Medulla oblongata (tissue), 1 donor: Measurements from ENCODE around the gene DHX58.

ENCODE experiments used
- DNase-seq: peaks from one replicate; pipeline ENCODE4 v3.0.0-alpha.2; 2015; ENCODE audit errors: extremely low spot score

Gene DHX58

DNA sequence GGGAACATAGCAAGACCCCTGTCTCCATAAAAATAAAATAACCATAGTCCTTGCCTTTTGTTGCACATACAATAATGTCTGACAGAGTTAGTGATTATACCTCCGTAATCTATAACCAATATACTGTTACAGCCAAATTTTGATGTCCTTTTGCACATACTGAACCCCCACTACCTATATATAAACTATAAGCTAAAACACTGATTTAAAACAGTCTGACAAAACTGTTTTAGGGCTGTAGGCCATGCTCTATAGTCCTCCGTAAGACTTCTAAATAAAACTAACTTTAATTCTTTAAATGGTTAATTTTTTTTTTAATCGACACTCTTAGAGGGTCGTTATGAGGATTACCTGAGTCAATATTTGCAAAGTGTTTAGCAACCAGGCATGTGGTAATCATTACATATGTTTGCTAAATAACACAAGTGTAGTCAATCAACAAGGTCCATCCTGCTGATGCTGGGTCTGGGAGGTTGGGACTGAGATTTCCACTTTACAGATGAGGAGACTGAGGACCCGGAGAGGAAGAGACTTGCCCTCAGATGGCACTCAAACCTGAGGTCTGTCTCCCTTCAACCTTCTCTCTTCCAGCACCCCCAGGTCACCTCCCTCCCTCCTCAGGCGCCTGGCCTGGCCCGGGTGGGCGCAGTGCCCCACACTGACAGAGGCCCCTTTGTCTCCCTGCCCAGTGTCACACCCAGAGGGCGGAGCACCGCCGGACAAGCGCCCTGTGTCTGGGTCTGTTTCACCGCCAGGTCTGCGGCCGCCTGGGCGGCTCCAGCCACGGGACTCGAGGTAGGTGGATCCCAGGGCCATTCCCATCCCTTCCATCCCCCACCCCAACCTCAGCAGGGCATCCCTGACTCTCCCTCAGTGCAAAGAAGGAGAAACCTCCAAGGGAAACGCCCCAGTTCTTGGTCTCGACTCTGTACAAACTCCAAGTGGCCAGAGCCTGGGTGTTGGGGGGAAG, 24.5 kb downstream of the DHX58 start:
- peak; percentile 56 for DNase-seq

DNA sequence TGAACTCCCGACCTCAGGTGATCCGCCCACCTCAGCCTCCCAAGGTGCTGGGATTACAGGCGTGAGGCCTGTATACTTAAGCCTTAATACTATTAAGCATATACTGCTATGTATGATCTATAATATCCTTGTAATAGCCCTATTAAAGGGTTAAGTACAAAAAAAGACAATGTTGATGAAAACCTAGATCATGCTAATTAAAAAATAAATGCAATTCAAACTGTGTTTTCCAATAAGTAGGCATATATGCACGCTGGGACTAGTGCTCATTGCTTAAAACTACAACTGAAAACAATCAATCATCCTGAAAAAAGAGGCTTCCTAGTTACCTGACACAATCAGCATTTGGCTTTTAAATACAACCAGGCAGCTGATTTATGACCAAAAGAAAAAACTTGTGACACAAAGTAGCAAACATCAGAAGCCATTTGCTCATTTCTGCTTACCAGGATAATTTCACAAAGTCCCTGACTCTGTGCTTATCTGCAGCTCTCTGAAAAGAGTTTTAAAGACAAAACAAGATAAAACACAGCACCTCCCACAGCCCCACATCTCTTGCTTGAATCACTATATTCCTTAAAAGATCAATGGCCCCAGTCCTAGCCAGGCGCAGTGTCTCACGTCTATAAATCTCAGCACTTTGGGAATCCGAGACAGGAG, 25.3 kb downstream of the DHX58 start:
- DNase-seq = no peak

DNA sequence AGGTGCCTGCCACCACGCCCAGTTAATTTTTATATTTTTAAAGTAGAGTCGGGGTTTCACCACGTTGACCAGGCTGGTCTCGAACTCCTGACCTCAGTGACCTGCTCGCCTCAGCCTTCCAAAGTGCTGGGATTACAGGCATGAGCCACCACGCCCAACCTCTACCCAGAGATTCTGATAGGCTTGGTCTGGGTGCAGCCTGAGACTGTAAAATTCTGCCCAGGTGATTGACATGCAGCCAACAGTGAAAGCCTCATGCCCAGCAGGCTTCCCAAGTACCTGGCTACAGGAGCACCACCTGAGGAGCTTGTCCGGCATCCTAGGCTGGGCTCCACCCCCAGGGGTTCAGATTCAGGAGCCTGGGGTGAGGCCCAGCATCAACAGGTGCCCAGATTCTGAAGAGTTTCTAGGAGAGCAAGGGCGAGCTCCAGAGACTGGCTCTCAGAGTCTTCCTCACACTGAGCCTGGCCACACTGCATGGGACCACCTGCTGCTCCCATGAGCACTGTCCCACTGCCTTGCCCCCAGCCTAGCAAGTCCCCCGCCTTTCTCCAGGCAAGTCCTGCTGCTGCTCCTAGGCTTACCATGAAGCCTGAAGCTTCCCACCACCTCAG, 30.9 kb downstream of the DHX58 start:
- DNase-seq = no peak

DNA sequence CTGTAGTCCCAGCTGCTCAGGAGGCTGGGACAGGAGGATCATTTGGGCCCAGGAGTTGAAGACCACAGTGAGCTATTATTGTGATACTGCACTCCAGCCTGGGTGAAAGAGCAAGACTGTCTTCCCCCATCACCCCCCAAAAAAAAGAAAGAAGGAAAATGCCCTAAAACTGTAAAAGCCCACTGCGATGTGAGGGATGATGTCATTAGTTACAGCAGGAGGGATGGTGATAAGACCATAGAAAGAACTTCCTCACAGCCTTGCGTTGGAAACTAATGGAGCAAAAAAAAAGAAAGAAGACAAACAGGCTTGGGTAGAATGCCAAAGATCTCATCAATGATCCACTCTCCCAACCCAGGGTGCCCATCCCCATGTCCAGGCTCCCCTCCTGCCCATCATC, 33.0 kb downstream of the DHX58 start:
- DNase-seq = no peak

DNA sequence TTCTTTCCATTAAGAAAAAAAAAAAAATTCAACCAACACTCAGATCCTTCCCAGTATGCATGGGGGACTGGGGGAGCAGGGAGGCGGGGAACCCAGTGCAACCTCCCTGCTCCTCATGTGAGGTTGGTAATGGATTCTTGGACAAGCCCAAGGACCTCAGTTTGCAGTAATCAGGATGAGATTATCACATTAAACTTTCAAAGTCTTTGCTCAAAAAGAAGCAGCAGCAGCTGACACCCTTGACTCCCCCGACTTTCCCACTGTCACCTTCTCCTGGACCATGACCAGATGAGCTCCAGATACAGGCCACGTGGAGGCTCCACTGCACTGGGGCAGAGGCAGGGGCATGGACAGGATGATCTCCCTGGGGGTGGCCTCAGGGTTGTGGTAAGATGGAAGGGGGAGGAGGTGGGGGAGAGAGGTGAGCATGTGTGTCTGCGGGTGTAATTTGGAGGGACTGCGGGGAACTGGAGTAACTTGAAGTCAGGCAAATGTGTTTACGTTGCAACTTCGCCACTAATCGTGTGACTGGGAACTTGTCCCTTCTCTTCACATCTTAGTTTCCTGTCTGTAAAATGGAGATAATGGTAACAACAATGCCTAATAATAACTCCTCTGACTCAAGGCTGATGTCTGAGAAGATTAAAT, 34.0 kb downstream of the DHX58 start:
- no peak for DNase-seq

DNA sequence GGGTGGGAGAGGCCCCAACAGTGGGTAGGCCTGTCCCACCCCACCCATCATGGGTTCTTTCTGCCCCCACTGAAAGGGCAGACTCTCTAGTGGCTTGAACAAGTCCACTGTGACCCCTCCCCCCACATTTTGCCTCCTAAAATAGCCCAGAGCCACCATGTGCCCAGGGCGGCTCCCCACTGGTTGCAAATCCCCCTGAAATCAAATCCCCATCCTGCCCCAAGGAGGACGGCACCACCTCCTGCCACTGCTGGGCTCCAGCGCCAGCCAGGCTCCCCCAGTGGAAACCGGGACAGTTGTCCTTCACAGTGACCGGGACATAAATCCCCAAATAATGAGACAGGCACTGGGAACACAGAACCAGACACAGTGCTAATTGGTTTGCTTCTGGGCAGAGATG, 34.8 kb downstream of the DHX58 start:
- no peak for DNase-seq

DNA sequence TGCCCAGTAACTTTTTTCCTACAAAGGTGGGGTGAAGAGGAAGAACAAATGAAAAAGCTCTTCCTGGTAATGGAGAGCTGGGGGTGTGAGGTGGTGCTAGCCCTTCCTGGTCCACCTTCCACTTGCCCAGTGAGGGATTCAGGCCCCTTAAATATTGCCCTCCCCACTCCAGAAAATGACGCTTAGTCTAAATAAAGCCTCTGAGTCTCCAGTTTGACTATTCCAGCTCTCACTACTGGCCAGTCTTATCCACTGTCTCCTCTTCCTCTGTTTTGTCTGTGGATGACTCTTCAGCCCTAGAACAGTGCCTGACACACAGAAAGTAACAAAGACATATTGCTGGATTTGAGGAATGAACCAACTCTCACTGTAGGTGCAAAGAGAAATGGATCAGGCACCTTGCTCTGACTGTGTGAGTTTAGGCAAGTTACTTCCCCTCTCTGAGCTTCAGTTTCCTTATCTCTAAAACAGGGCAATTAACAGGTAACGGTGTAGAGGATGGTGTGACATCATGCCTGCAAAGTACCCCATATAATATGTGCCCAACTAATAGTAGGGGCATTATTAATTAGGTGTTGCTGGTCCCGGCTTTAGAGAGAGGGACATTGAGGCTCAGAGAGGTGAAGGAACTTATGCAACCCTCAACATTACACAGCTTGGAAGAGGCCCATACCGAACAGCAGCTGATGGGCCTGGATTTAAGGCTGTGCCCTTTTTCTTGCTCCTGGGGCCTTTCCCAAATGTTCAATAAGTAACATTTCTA, 35.5 kb downstream of the DHX58 start:
- no peak for DNase-seq

DNA sequence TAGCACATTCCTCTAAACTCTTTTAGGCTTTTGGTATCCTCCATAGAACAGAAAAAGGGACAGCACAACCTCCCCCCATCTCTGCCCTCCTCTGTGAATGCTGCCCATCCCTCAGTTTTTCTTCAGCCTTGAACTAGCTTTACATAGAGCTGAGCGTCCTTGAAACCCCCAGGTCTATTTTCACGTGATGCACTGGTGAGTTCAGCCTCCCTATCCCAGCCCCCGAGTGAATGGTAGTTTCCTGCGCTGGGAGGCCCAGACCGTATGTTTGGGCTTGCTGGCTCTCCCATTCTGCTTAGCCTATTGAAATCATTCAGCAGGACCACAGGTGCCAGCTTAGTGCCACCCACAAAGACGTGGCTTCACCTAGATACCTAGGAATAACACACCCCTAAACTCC, 36.7 kb downstream of the DHX58 start:
- DNase-seq = no peak

DNA sequence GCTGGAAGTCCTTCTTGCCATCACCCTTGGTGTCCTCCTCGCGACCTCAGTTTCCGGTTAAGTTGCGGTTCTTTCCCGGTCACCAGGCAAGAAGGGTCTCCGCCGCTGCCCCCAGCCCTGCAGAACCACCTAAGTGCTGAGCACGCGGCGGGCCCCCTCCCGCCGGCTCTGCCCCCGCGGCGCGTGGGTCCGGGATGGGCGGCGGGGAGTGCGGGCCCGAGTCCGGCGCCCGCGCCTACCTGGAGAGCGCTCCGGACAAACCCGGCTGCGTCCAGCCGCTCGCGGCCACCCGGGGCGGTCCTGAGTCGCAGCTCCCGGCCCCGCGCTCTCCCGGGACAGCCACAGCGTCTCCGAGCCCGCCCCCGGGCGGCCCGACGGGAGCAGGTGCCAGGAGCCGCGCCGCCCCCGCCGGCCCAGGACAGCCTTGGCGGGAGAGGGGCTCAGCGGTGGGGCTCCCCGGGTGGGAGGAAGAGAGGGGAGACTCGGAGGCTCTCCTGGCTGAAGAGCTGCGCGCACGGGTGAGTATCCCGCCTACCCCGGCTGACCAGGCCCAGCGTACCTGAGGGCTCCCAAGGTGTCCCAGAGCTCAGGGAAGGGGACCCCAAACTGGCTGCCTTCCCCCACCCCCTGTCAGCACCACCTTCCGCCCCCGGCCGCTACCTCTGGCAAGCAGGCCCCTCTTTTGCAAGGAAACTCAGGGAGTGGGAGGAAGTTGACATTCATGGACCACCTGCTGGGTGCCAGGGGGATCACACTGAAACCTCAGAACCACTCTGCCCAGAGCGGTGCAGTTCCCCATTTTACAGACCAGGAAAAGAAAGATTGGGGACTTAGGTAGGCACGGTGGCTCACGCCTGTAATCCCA, 40.0 kb downstream of the DHX58 start:
- DNase-seq = no peak

DNA sequence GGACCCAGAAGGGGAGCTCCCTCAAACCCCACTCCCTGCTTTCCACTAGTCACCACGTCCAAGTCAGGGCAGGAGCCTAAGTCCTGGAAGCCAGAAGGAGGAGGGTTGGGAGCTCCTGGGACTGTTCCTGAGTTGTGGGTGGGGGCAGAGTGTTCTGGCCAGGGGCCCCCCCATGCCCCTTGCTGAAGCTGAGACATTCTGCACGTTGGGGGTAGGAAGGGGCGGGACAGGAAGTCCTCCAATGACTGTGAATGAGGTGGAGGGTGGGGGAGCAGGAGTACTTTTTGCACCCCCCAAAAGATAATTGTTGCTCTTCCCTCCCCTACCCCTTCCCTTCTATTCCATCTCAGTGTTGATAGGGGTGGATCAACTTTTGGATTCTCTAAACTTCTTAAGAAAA, 40.7 kb downstream of the DHX58 start:
- DNase-seq = no peak

DNA sequence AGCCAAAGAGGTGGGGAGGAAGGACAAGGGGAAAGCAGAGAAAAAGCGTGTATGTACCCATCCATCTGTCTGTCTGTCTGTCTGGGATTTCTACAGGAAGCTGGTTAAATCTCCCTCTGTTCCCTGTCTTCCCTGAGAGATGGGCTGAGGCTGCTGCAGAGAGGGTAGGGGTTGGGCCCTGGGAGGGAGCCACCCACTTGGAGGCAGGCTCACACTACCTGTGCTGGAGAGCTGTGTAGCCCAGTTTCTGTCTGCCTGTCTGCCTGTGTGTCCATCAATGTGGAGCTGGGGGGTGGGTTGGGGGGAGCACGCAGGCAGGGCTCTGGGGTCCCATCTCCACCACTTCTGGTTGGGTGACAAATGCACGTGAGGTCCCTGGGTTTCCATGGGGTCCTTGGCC, 43.5 kb downstream of the DHX58 start:
- DNase-seq = no peak

DNA sequence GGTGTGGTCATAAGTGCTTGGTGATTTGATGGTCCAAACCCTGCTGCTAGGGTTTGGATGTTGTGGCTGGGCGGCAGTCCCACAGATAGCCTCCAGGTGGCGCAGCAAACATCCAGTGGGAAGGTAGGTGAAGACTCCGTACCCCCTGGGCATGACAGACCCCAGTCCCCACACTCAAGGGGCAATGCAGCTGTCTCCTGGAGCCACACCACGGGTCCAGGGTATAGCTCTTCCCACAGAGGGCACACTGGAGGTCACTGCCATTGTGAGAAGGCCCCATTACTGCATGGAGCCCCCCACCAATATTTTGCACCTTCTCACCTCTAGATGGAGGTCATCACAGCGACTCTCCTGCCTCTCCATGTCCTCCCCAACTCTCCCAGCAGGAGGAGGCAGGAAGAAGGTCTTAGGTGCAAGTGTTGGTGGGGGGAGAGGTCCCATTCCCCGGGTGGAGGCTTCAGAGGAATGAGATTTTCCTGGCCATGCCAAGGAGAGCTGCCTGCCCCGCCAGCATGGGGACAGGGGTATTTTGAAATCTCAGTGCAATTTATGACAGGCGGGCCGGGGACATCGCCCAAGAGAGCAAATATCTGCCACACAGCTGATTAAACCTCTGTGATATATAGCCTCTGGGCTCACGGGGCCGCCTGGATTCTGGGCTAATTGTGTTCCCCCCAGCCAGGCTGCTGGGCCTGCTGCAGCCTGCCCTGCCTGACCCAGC, 45.0 kb downstream of the DHX58 start:
- peak; percentile 54 for DNase-seq

DNA sequence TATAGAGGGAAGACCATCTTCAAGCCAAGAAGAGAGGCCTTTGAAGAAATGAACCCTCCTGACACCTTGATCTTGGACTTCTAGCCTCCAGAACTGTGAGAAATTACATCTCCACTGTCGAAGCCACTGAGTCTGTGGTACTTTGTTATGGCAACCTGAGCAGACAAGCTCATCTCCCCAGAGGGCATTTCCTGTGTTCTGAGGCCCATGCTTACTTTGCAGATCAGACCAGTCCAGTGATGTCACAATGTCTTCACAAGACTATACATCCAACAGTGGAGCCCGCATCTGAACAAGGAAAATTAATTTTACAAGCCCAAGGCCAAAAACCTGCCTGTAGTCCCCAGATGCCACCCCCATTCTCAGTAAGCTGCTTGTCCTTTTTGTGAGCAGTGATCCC, 47.3 kb downstream of the DHX58 start:
- DNase-seq = no peak

DNA sequence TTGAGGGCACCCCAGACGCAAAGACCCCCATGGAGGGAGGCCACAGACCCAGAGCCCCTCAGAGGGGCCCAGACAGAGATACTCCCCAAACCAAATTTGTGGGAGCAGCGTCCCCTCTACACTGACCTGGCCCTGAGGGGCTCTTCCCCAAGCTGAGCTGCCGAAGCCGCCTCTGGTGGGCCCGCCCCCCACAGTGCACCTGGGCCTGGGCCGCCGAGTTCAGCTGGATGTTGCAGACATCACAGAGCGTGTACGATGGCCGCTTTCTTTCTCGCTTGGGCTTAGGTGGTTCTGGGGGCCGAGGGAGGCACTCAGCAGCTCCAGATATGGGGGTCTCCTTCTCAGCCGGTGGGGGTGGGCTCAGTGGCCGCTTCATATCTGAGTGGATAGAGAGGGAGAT, 49.8 kb downstream of the DHX58 start:
- DNase-seq = no peak

DNA sequence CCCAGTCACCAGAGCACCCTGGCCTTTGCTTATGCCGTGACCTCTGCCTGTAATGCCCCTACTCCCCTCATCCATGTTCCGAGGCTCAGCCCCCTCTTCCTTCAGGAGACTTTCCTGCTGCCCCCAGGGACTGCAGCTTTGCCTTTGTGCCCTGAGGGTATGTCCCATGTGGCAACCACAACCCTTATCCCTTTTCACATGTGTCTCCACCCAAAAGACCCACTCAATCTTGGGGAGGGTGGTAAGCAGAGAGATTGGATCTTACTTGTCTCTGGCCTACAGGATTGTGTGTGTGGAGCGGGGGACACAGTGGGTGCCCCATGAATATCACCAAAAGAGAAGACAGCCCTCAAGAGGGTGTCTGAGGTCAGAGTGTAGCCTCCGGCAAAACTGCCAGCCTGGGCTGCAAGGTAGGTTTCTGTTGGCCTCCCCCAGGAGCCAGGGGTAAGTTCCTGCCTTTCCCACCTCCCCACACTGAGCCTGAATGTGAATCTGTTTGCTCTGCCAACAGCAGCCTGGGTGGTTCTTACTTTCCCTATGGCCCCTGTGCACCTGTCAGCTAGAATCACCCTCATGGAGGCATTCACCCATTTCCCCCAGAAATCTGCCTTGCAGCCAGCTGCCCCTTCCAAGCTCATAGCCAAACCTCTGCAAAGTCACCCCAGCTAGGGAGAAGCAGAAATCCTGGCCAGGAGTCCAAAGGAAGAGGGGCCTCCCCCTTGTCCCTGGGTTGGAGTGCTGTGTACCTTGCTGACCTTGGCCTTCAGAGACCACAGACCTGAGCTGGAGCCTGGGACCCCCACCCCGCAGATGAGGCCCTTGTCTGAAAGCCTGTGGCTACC, 50.6 kb downstream of the DHX58 start:
- DNase-seq = no peak

DNA sequence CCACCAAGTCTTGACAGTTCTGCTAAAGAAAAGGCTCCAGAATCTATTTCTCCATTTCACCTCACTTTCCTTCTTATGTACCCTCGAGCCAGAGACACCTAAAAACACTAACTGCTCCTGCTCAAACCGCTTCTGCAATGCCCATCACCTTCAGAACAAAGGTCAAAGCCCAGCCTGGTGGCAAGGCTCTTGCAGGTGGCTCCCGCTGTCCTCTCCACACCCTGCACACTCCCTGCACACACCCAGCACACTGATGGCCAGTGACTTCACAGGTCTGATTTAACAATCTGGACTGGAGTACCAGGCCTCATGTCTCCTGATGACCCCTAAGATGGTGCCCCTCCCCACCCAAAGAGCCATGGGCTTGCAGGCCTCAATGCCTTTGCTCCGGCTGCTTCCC, 52.3 kb downstream of the DHX58 start:
- DNase-seq = no peak

DNA sequence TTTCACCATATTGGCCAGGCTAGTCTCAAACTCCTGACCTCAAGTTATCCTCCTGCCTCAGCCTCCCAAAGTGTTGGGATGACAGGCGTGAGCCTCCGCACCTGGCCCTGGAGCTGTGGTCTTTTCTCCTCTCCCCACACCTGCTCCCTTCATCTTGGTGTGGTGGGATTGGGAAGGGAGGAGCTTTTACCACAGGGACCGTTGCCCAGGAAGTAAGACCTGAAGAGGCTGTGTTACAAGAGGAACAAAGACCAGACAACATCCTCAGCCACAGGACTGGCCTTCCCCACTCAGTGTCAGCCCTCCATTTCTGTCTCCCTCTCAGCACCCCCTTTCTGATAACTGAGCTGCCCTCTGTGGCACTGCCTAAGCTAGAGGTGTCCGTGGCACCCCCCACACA, 52.7 kb downstream of the DHX58 start:
- no peak for DNase-seq

DNA sequence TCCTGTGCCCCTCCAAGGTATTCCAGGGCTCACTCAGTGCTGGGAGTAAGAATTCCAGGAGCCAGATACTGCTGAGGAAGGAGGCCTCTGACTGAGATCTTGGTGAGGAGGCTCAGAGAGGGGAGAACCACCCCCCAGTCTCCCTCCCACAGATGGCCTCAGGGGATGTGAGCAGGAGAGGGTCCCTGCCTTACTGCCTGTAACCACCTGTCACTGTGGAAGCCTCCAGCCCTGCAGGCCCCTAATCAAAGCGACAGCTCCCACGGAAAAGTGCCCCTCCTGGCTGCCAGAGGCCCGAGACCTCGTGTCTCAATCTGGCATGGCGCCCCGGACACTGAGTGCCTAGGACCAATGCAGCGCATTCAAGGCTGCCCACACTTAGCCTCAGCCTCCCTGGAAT, 54.5 kb downstream of the DHX58 start:
- DNase-seq = no peak

DNA sequence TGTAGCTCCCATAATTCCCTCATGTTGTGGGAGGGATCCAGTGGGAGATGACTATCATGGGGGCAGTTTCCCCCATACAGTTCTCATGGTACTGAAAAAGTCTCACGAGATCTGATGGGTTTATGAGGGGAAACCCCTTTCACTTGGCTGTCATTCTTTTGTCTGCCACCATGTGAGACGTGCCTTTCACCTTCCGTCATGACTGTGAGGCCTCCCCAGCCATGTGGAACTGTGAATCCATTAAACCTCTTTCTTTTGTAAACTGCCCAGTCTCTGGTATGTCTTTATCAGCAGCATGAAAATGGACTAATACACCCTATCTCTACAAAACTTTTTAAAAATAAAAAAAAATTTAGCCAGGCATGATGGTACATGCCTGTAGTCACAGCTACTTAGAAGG, 55.9 kb downstream of the DHX58 start:
- no peak for DNase-seq
